GM19468 (cell line): ENCODE measurements around the gene KIF3C.
"Not testable (repeated sequence)": the region's sequence is repeated elsewhere in the genome, so short reads cannot be mapped to it uniquely, and the experiment has no call there.

Source experiments
- ATAC-seq: cut with Tn5 transposase; IDR thresholded peaks from one replicate; pipeline ENCODE4 v1.9.1; 2021; ENCODE audit warnings: mild to moderate bottlenecking, moderate library complexity, moderate number of reproducible peaks; ENCODE audit not compliant: unreplicated experiment; ENCODE audit errors: extremely low read depth

KIF3C gene

GRCh38 chr2:26000561-26001082 lies 18.3 kb upstream of the KIF3C start:
- no peak for ATAC-seq

DNA sequence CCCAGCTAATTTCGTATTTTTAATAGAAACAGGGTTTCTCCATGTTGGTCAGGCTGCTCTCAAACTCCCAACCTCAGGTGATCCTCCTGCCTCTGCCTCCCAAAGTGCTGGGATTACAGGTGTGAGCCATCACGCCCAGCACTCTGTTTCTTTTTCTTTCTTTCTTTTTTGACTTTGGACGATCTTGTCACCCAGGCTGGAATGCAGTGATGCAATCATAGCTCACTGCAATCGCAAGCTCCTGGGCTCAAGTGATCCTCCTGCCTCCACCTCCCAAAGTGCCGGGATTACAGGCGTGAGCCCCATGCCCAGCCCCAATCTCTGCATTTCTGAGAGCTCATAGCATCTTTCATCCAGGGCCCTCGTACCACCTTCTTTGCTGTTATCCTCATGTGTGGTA lies 17.1 kb upstream of the KIF3C start:
- ATAC-seq: not testable (repeated sequence)

DNA sequence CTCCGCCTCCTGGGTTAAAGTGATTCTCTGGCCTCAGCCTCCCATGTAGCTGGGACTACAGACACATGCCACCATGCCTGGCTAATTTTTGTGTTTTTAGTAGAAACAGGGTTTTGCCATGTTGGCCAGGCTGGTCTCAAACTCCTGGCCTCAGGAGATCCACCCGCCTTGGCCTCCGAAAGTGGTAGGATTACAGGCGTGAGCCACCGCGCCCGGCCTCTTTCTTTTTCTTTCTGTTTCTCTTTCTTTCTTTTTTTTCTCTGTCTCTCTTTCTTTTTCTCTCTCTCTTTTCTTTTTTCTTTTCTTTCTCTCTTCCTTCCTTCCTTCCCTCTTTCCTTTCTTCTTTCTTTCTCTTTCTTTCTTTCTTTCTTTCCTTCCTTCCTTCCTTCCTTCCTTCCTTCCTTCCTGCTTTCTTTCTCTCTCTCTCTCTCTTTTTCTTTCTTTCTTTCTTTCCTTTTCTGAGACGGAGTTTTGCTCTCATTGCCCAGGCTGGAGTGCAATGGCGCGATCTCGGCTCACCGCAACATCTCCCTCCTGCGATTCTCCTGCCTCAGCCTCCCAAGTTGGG lies 16.6 kb upstream of the KIF3C start:
- not testable (repeated sequence) for ATAC-seq

DNA sequence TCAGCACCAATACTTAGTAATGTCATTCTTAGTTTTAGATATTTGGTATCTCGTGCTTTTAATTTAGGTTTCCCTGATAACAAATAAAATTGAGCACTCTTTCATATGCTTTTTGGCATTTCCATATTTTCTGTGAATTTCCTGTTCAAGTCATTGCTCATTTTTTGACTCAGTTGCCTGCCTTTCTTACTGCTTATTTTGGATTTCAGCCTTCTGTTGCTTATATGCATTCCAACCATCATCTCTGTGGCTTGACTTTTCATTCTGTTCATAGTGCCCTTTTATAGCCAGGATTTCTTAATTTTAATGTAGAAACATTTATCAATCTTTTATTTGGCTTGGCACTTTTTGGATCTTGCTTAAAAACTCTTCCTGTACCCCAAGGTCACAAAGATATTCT lies 14.5 kb upstream of the KIF3C start:
- ATAC-seq: no peak

GRCh38 chr2:25994509-25994908 lies 12.2 kb upstream of the KIF3C start:
- no peak for ATAC-seq

DNA sequence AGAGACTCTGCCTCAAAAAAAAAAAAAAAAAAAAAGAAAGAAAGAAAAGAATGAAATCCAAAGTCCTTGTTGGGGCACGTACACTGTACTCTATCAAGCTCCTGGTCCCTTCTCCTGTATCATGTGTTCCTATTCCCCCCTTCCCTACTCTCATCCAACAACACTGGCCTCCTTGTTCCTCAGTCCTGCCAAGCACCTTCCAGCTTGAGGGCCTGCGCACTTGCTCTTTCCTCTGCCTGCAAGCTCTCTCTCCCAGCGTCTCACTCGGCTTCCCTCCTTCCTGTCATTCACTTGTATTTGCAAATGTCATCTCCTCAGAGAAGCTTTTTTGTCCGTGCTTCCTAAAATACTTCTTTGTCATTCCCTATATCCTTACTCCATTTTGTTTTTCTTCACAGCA lies 10.8 kb upstream of the KIF3C start:
- no peak for ATAC-seq

DNA sequence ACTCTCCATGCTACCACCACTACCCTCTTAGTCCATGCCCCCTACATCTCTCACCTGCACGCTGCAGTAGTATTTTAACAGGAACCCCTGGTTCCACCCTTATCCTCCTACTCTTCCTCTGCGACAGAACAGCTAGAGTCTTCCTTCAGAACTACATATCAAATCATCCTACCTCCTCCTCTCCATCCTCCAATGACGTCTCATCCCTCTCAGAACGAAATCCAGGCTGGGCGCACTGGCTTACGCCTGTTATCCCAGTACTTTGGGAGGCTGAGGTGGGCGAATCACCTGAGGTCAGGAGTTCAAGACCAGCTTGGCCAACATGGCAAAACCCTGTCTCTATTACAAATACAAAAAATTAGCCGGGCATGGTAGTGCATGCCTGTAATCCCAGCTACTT lies 10.3 kb upstream of the KIF3C start:
- no peak for ATAC-seq

- ATAC-seq: no peak
Measured at GRCh38 chr2:25991965-25992364, 9.7 kb upstream of the KIF3C start.

GRCh38 chr2:25989154-25989553 lies 6.9 kb upstream of the KIF3C start:
- ATAC-seq: no peak

DNA sequence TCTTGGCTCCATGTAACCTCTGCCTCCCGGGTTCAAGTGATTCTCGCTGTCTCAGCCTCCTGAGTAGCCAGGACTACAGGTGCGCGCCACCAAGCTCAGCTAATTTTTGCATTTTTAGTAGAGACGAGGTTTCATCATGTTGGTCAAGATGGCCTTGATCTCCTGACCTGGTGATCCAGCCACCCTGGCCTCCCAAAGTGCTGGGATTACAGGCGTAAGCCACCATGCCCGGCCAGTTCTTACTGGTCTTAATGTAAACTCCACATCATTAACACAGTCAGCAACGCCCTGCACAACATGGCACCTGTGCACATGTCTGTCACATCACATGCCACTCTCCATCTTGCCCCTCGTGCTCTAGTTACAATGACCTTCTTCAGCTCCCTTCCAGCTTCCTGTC lies 5.8 kb upstream of the KIF3C start:
- ATAC-seq: no peak

GRCh38 chr2:25983735-25984134 lies 1.4 kb upstream of the KIF3C start:
- ATAC-seq: no peak

GRCh38 chr2:25982968-25983280 lies 627 bp upstream of the KIF3C start:
- no peak for ATAC-seq

- ATAC-seq: no peak
Measured at GRCh38 chr2:25981596-25982272, 563 bp downstream of the KIF3C start.

- no peak for ATAC-seq
Measured at GRCh38 chr2:25980951-25981350, 1.3 kb downstream of the KIF3C start.

GRCh38 chr2:25980076-25980887 lies 2.0 kb downstream of the KIF3C start:
- no peak for ATAC-seq

DNA sequence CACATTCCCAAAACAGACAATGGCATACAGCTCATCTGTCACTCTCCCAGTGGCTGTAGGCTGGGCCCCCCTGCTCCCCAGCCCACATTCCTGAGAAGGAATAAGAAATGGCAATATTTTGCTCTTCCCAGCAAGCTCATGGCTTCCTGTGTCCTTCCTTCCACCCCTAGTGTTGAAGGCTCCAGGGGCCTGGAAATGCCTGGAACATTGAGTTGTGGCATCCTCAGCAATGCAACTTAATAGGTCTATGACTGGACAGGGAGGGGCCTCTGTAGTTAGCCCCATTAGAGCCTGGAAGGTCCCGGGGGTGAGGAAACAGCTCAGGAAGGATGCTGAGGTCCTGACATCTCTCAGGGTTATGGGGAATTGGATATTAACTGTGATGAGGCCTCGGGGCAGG lies 3.3 kb downstream of the KIF3C start:
- no peak for ATAC-seq

GRCh38 chr2:25977768-25978167 lies 4.5 kb downstream of the KIF3C start:
- no peak for ATAC-seq

- ATAC-seq: no peak
Measured at GRCh38 chr2:25976983-25977741, 5.1 kb downstream of the KIF3C start.

- ATAC-seq: no peak
Measured at GRCh38 chr2:25972049-25972823, 10.1 kb downstream of the KIF3C start.

DNA sequence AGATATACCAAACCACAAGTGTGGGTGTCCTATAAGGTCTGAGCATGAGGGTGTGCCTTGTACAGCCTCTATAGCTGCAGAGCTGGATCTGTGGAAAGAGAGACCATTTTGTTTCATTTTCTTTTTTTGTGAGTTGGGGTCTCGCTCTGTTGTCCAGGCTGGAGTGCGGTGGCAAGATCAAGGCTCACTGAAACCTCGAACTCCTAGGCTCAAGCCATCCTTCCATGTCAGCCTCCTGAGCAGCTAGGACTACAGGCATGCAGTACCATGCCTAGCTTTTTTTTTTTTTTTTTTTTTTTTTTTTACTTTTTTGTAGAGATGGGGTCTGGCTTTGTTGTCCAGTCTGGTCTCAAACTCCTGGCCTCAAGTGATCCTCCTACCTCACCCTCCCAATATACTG lies 10.7 kb downstream of the KIF3C start:
- no peak for ATAC-seq
